Renal cortex interstitium (tissue), 11 donors: Measurements from ENCODE around the gene NUDCD3. TPM values are rescaled to one million over a fixed set of nuclear protein-coding genes. Genes with fewer than 3 reads are reported as not detected.

Source experiments
- DNase-seq, 11 donors: peaks; one replicate each; pipeline ENCODE4 v3.0.0-alpha.2; 2013; ENCODE audit warnings: low read depth in 9 of 11, low spot score in 4 of 11; ENCODE audit errors: extremely low read depth in 1 of 11
- polyA plus RNA-seq, 3 donors: library from polyadenylated mRNA; unstranded; fragments of 120-200 nt; gene quantifications; one replicate each; pipeline ENCODE4 v1.2.1, GENCODE V29; 2013; ENCODE audit not compliant: insufficient read length in 3 of 3

NUDCD3 gene
- polyA plus RNA-seq, 3 donors, result 81.7 to 96.9 (median 84.8) TPM

GRCh38 chr7:44394112-44394447 is 96.4 kb downstream of the NUDCD3 start:
- no peak for DNase-seq

GRCh38 chr7:44393238-44394111 is 97.0 kb downstream of the NUDCD3 start:
- no peak for DNase-seq

- DNase-seq, result no peak
These were observed 97.8 kb downstream of the NUDCD3 start for GRCh38 chr7:44392618-44393010.

- DNase-seq, result no peak
These were observed 98.5 kb downstream of the NUDCD3 start for GRCh38 chr7:44391746-44392617.

GRCh38 chr7:44391171-44391570 is 99.3 kb downstream of the NUDCD3 start:
- DNase-seq, result no peak

- DNase-seq, result no peak
These were observed 99.8 kb downstream of the NUDCD3 start for GRCh38 chr7:44390701-44391100.

GRCh38 chr7:44388089-44388970 is 102.1 kb downstream of the NUDCD3 start:
- DNase-seq, result no peak

GRCh38 chr7:44387389-44387788 is 103.1 kb downstream of the NUDCD3 start:
- no peak for DNase-seq

- no peak for DNase-seq
These were observed 104.1 kb downstream of the NUDCD3 start for GRCh38 chr7:44386139-44386913.

- peak in 1 of 11 donors; percentile 36 for DNase-seq
These were observed 104.9 kb downstream of the NUDCD3 start for GRCh38 chr7:44385434-44386138.

GRCh38 chr7:44384586-44385433 is 105.6 kb downstream of the NUDCD3 start:
- DNase-seq, result no peak

- no peak for DNase-seq
These were observed 106.9 kb downstream of the NUDCD3 start for GRCh38 chr7:44383566-44383965.

- no peak for DNase-seq
These were observed 107.8 kb downstream of the NUDCD3 start for GRCh38 chr7:44382459-44383265.

GRCh38 chr7:44381494-44382220 is 108.8 kb downstream of the NUDCD3 start:
- no peak for DNase-seq

GRCh38 chr7:44380831-44381493 is 109.5 kb downstream of the NUDCD3 start:
- no peak for DNase-seq
